MCF 10A (cell line): Measurements from ENCODE around the gene NXPH4. TPM values are rescaled to one million over a fixed set of nuclear protein-coding genes. Genes with fewer than 3 reads are reported as not detected.

Experiments
- BruUV-seq: library from RNA; stranded (reverse); fragments of 400-500 nt; replicated peaks from 2 replicates; lab custom pipeline; 2021; lab: Mats Ljungman, UMichigan
- CTCF ChIA-PET: fragments of 300-600 bp; sonication (Branson Sonifier 250); formaldehyde crosslinking; extraction: SDS; loops from one replicate; lab custom pipeline; 2021; ENCODE audit warnings: antibody characterized with exemption, inconsistent platforms; lab: Yijun Ruan, JAX
- POLR2A ChIA-PET: fragments of 300-600, 350-650 bp; sonication (Branson Sonifier 250); formaldehyde crosslinking; extraction: SDS; loops from one replicate; lab custom pipeline; 2020; ENCODE audit warnings: antibody characterized with exemption, inconsistent platforms; lab: Yijun Ruan, JAX
- DNase-seq: peaks from one replicate; pipeline ENCODE4 v3.0.0-alpha.2; 2018; ENCODE audit not compliant: unreplicated experiment
- H3K27ac Mint-ChIP-seq: one replicate; pipeline ENCODE4 v1.8.0; 2022; ENCODE audit warnings: mild to moderate bottlenecking, low read depth, mixed read lengths; ENCODE audit not compliant: unreplicated experiment
- H3K27me3 Mint-ChIP-seq: one replicate; pipeline ENCODE4 v1.8.0; 2022; ENCODE audit warnings: mixed read lengths; ENCODE audit not compliant: insufficient read depth, unreplicated experiment
- H3K36me3 Mint-ChIP-seq: one replicate; pipeline ENCODE4 v1.8.0; 2022; ENCODE audit warnings: mild to moderate bottlenecking, moderate library complexity, mixed read lengths; ENCODE audit not compliant: insufficient read depth, unreplicated experiment
- H3K4me1 Mint-ChIP-seq: one replicate; pipeline ENCODE4 v1.8.0; 2022; ENCODE audit warnings: mixed read lengths; ENCODE audit not compliant: insufficient read depth, unreplicated experiment
- H3K4me3 Mint-ChIP-seq: one replicate; pipeline ENCODE4 v1.8.0; 2022; ENCODE audit warnings: mild to moderate bottlenecking, moderate library complexity, mixed read lengths; ENCODE audit not compliant: unreplicated experiment
- H3K9me3 Mint-ChIP-seq: one replicate; pipeline ENCODE4 v1.8.0; 2022; ENCODE audit warnings: mixed read lengths; ENCODE audit not compliant: unreplicated experiment
- intact Hi-C: fragments of 100-400 bp; cut with micrococcal nuclease; formaldehyde crosslinking; loops from 2 replicates; pipeline ENCODE4 v1.14.1; 2022
- total RNA-seq: library from RNA; stranded (reverse); gene quantifications from 2 replicates; pipeline ENCODE4 v1.2.3, GENCODE V29; 2022
- TF ChIP-seq, protein P1 (sequence below): fragments of 200-600 bp; IDR thresholded peaks from one replicate; pipeline ENCODE4 v1.8.0; 2022; ENCODE audit warnings: antibody characterized with exemption, mild to moderate bottlenecking; ENCODE audit not compliant: unreplicated experiment

The NXPH4 gene
- total RNA-seq, 1 experiment from 2014 or later = 2.2 TPM

DNA sequence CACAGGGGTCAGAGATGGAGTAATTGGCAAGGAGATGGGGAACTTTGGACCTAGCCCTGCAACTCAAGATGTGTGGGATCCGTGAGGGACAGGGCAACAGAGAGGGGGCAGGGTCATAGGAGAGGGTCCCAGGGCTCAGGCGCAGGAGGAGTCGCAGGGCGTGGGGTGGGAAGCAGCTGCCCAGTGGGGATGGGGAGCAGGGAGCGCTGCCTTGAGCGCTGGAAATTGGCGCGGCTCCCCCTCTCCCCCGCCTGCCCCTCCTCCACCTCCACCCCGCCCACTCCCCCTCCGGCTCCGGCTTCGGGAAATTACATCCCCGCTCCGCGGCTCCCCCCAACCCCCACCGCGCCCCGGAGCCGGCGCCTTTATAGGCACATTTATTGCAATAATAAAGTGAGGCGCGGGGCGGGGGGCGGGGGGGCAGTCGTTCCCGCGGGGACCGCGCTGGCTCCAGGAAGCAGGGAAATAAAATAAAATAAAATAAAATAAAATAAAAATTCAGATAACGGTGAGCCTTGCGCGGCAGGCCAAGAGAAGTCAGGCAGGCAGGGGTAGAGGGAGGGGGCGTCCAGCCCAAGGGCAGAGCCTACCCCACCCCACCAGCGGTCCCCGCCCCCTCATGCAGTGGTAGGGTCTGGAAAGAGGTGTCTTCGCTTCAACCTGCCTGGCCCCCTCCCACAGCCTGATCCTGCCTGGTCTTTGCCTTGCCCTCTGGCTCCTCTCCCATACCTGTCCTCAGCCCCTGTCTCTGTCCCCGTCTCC, 3.6 kb downstream of the NXPH4 start:
- no peaks in the 10 kb centered on the region for H3K36me3 Mint-ChIP-seq
- H3K4me1 Mint-ChIP-seq = peaks cover 33% of the 10 kb centered on the region
- ChIA-PET POLR2A (interaction anchor here (0.7 kb wide), 1 partner anchor 290 kb away, joined by 3 read pairs; no protein-coding TSS in a partner anchor), CTCF (interaction anchor here (1.1 kb wide), 1 partner anchor 9 kb away, joined by 6 read pairs; the partner anchor contains the start of gene SHMT2)
- peaks cover 63% of the 10 kb centered on the region for H3K27me3 Mint-ChIP-seq
- intact Hi-C loops = no loop called here
- BruUV-seq = no TSS peak
- no peak for DNase-seq
- H3K4me3 Mint-ChIP-seq = no peak overlapping the region
- H3K27ac Mint-ChIP-seq = no peak overlapping the region
- TF ChIP-seq, protein P1, sequence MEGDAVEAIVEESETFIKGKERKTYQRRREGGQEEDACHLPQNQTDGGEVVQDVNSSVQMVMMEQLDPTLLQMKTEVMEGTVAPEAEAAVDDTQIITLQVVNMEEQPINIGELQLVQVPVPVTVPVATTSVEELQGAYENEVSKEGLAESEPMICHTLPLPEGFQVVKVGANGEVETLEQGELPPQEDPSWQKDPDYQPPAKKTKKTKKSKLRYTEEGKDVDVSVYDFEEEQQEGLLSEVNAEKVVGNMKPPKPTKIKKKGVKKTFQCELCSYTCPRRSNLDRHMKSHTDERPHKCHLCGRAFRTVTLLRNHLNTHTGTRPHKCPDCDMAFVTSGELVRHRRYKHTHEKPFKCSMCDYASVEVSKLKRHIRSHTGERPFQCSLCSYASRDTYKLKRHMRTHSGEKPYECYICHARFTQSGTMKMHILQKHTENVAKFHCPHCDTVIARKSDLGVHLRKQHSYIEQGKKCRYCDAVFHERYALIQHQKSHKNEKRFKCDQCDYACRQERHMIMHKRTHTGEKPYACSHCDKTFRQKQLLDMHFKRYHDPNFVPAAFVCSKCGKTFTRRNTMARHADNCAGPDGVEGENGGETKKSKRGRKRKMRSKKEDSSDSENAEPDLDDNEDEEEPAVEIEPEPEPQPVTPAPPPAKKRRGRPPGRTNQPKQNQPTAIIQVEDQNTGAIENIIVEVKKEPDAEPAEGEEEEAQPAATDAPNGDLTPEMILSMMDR = no peak
- H3K9me3 Mint-ChIP-seq = no peaks in the 10 kb centered on the region

DNA sequence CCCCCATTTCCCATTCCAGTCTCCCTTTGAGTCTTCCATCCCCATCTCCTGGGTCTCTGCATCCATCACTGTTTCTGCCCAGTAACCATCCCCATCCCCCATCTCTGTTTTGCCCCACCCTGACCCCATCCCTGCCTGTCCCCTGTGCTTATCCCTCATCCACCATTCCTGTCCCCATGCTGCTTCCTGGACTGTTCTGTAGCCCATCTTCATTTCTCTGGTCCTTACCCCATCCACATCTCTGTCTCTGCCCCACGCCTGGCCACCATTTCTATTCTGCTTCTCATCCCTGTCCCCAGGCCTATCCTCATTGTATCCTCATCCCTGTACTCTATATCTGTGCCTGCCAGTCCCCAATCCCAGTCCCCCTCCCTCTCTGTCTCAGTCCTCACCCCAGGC, 4.2 kb downstream of the NXPH4 start:
- DNase-seq = no peak
- intact Hi-C loops = no loop called here

DNA sequence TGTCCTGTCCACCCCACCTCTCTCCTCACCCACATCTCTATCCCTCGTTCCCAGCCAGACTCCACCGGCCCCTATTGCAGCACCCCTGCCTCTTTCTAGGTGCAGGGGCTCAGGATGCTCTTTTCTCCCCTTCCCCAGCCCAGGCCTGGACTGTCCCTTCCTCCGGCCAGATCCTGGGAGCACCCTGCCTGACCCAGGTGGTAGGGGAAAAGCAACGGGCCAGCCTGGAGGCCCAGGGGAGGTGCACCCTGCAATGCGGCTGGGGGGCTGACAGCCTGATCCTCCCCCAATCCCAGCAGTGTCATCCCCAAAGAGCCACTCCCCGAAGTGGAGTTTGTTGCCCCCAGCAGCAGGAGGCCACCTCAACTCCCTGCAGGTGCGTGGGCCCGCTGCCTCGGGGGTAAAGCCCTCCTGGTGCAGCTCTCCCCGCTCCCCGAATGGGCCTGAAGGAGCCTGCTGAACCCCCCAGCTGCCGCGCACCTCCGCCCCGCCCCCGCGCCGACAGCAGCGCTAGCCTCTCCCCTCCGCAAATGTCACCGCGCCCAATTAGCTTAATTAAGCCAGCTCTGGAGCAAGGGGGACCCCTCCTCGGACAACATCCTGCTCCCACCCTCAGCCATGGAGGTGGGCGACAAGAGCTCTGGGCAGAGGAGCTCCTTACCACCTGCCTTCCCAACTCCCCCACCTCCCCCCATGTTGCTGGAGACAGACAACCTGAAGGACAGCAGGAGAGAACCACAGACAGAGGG, 4.7 kb downstream of the NXPH4 start:
- no peak overlapping the region for H3K27ac Mint-ChIP-seq
- intact Hi-C loops = no loop called here
- peaks cover 25% of the 10 kb centered on the region for H3K4me1 Mint-ChIP-seq
- no peak for DNase-seq
- H3K27me3 Mint-ChIP-seq = peaks cover 51% of the 10 kb centered on the region
- H3K36me3 Mint-ChIP-seq = no peaks in the 10 kb centered on the region
- TF ChIP-seq, protein P1 = no peak
- H3K4me3 Mint-ChIP-seq = no peak overlapping the region
- ChIA-PET CTCF (interaction anchor here (0.6 to 0.7 kb wide), 4 partner anchors 12 to 373 kb away, joined by 3 to 5 read pairs (median 3); no protein-coding TSS in a partner anchor), POLR2A (no interaction called here)
- no peaks in the 10 kb centered on the region for H3K9me3 Mint-ChIP-seq
- no TSS peak for BruUV-seq

More for the DNA sequence above, 4.2 kb downstream of the NXPH4 start:
- BruUV-seq = no TSS peak
- Mint-ChIP-seq H3K27me3 (peaks cover 57% of the 10 kb centered on the region), H3K36me3 (no peaks in the 10 kb centered on the region), H3K4me1 (peaks cover 27% of the 10 kb centered on the region), H3K4me3 (no peak overlapping the region), H3K27ac (no peak overlapping the region), H3K9me3 (no peaks in the 10 kb centered on the region)
- CTCF ChIA-PET = no interaction called here
- TF ChIP-seq, protein P1 = no peak
- POLR2A ChIA-PET = no interaction called here
